GM20000 (cell line): ENCODE data around the gene SKIDA1.
"Not testable (repeated sequence)": the region's sequence is repeated elsewhere in the genome, so short reads cannot be mapped to it uniquely, and the experiment has no call there.

Experiments
- DNase-seq: peaks from one replicate; pipeline ENCODE4 v3.0.0; 2012; ENCODE audit warnings: low spot score
- CTCF ChIP-seq: IDR thresholded peaks from 2 replicates; pipeline ENCODE4 v1.5.1; 2012; ENCODE audit warnings: mild to moderate bottlenecking, control low read depth; ENCODE audit errors: extremely low read depth, missing control alignments

Gene SKIDA1

GRCh38 chr10:21525367-21526187, at the start of gene SKIDA1:
SKIDA1 (minus strand) TSS chr10:21525682; CDS start chr10:21517822, 7,860 bp downstream.
- peak; percentile 74 for DNase-seq
- TF ChIP-seq CTCF, result no peak

- DNase-seq, result not testable (repeated sequence)
Observed at GRCh38 chr10:21574514-21574913, 49.0 kb upstream of the SKIDA1 start.

- no peak for TF ChIP-seq CTCF
- no peak for DNase-seq
Observed at GRCh38 chr10:21572578-21572977, 47.1 kb upstream of the SKIDA1 start.

- no peak for DNase-seq
Observed at GRCh38 chr10:21570761-21571521, 45.5 kb upstream of the SKIDA1 start.

GRCh38 chr10:21558984-21559383, 33.5 kb upstream of the SKIDA1 start:
- DNase-seq, result not testable (repeated sequence)

More at GRCh38 chr10:21570761-21571521, 45.5 kb upstream of the SKIDA1 start:
- no peak for TF ChIP-seq CTCF

GRCh38 chr10:21556527-21556926, 31.0 kb upstream of the SKIDA1 start:
- DNase-seq, result no peak
- TF ChIP-seq CTCF, result no peak

- no peak for DNase-seq
- no peak for TF ChIP-seq CTCF
Observed at GRCh38 chr10:21552638-21553037, 27.2 kb upstream of the SKIDA1 start.

GRCh38 chr10:21547246-21547645, 21.8 kb upstream of the SKIDA1 start:
- TF ChIP-seq CTCF, result no peak
- no peak for DNase-seq

- not testable (repeated sequence) for DNase-seq
Observed at GRCh38 chr10:21540701-21541100, 15.2 kb upstream of the SKIDA1 start.
